ENCODE data around the gene ANKRD39.

Gene ANKRD39

GRCh38 chr2:96857667-96858372 lies at the start of gene ANKRD39:
TSS of gene ANKRD39 (minus strand) at chr2:96858016. CDS start at chr2:96857987, 29 bp downstream.
- CTCF ChIA-PET = interaction anchor here (0.6 to 3.2 kb wide), 16 partner anchors 10 to 255 kb away, joined by 3 to 35 read pairs (median 5); partner anchors contain the start of gene ANKRD36
- peak; percentile 99 for DNase-seq (ENCODE audit: extremely low spot score)
- POLR2A ChIA-PET = interaction anchor here (0.6 to 5.4 kb wide), 21 partner anchors 11 to 522 kb away, joined by 3 to 58 read pairs (median 4); partner anchors contain the start of genes ANKRD36, CNNM3, NCAPH and SEMA4C
- TF ChIP-seq NFRKB (IDR thresholded peaks at IDR 0.05) = no peak
- TF ChIP-seq FOXK2 (IDR thresholded peaks at IDR 0.05) = no peak
- TF ChIP-seq TARDBP (IDR thresholded peaks at IDR 0.05) = no peak
- TF ChIP-seq LEF1 (IDR thresholded peaks at IDR 0.05; ENCODE audit: borderline replicate concordance) = no peak
- no peak for TF ChIP-seq BHLHE40 (IDR thresholded peaks at IDR 0.05; ENCODE audit: borderline replicate concordance)
- TF ChIP-seq SP1 (IDR thresholded peaks at IDR 0.05) = peak; percentile 91
- peak; percentile 46; the same call in 1 of the 2 replicates for TF ChIP-seq HDGF (IDR thresholded peaks at IDR 0.05; ENCODE audit: borderline replicate concordance)
- TF ChIP-seq ZNF384 (IDR thresholded peaks at IDR 0.05) = no peak
- TF ChIP-seq SUZ12 (IDR thresholded peaks at IDR 0.05) = no peak
- no peak for TF ChIP-seq ARNT (IDR thresholded peaks at IDR 0.05)
- peak; percentile 33 for TF ChIP-seq L3MBTL2 (conservative IDR thresholded peaks at IDR 0.05)
- TF ChIP-seq FOXA1 (IDR thresholded peaks at IDR 0.05) = no peak
- no peak for TF ChIP-seq CTBP1 (IDR thresholded peaks at IDR 0.05; ENCODE audit: borderline replicate concordance)
- TF ChIP-seq ELF4 (IDR thresholded peaks at IDR 0.05) = 0 out of 2 replicates have a peak, but pooled peaks have one; percentile 23
- peak; percentile 51; the same call in 1 of the 2 replicates for TF ChIP-seq FOXM1 (IDR thresholded peaks at IDR 0.05; ENCODE audit: borderline replicate concordance)
- peak; percentile 26; the same call in 1 of the 2 replicates for TF ChIP-seq PKNOX1 (IDR thresholded peaks at IDR 0.05)

GRCh38 chr2:96906729-96907114 lies 48.9 kb upstream of the ANKRD39 start:
- no peak for DNase-seq (ENCODE audit: extremely low spot score)
- POLR2A ChIA-PET = no interaction called here
- TF ChIP-seq FOXA1 (IDR thresholded peaks at IDR 0.05) (no peak), ARNT (IDR thresholded peaks at IDR 0.05) (no peak), ZNF384 (IDR thresholded peaks at IDR 0.05) (no peak), SUZ12 (IDR thresholded peaks at IDR 0.05) (no peak), PKNOX1 (IDR thresholded peaks at IDR 0.05) (no peak), LEF1 (IDR thresholded peaks at IDR 0.05; ENCODE audit: borderline replicate concordance) (no peak), SP1 (IDR thresholded peaks at IDR 0.05) (no peak), HDGF (IDR thresholded peaks at IDR 0.05; ENCODE audit: borderline replicate concordance) (no peak), FOXM1 (IDR thresholded peaks at IDR 0.05; ENCODE audit: borderline replicate concordance) (no peak), CTBP1 (IDR thresholded peaks at IDR 0.05; ENCODE audit: borderline replicate concordance) (no peak), BHLHE40 (IDR thresholded peaks at IDR 0.05; ENCODE audit: borderline replicate concordance) (no peak), L3MBTL2 (conservative IDR thresholded peaks at IDR 0.05) (no peak)
- CTCF ChIA-PET = no interaction called here

GRCh38 chr2:96903815-96904214 lies 46.0 kb upstream of the ANKRD39 start:
- POLR2A ChIA-PET = no interaction called here
- CTCF ChIA-PET = no interaction called here
- TF ChIP-seq FOXK2 (IDR thresholded peaks at IDR 0.05) (no peak), ELF4 (IDR thresholded peaks at IDR 0.05) (no peak), L3MBTL2 (conservative IDR thresholded peaks at IDR 0.05) (no peak), BHLHE40 (IDR thresholded peaks at IDR 0.05; ENCODE audit: borderline replicate concordance) (no peak), ZNF384 (IDR thresholded peaks at IDR 0.05) (no peak), ARNT (IDR thresholded peaks at IDR 0.05) (no peak), HDGF (IDR thresholded peaks at IDR 0.05; ENCODE audit: borderline replicate concordance) (no peak), CTBP1 (IDR thresholded peaks at IDR 0.05; ENCODE audit: borderline replicate concordance) (no peak), LEF1 (IDR thresholded peaks at IDR 0.05; ENCODE audit: borderline replicate concordance) (no peak), FOXM1 (IDR thresholded peaks at IDR 0.05; ENCODE audit: borderline replicate concordance) (no peak), SUZ12 (IDR thresholded peaks at IDR 0.05) (no peak), PKNOX1 (IDR thresholded peaks at IDR 0.05) (no peak)
- DNase-seq (ENCODE audit: extremely low spot score) = no peak

- no peak for DNase-seq (ENCODE audit: extremely low spot score)
- ChIA-PET CTCF (no interaction called here), POLR2A (no interaction called here)
- TF ChIP-seq CTBP1 (IDR thresholded peaks at IDR 0.05; ENCODE audit: borderline replicate concordance) = no peak
- no peak for TF ChIP-seq SUZ12 (IDR thresholded peaks at IDR 0.05)
- no peak for TF ChIP-seq PKNOX1 (IDR thresholded peaks at IDR 0.05)
- no peak for TF ChIP-seq FOXK2 (IDR thresholded peaks at IDR 0.05)
- TF ChIP-seq FOXA1 (IDR thresholded peaks at IDR 0.05) = no peak
- no peak for TF ChIP-seq ELF4 (IDR thresholded peaks at IDR 0.05)
- no peak for TF ChIP-seq L3MBTL2 (conservative IDR thresholded peaks at IDR 0.05)
- no peak for TF ChIP-seq BHLHE40 (IDR thresholded peaks at IDR 0.05; ENCODE audit: borderline replicate concordance)
- TF ChIP-seq NFRKB (IDR thresholded peaks at IDR 0.05) = no peak
These were observed 45.5 kb upstream of the ANKRD39 start for GRCh38 chr2:96903318-96903717.

- CTCF ChIA-PET = no interaction called here
- POLR2A ChIA-PET = no interaction called here
These were observed 42.4 kb upstream of the ANKRD39 start for GRCh38 chr2:96900237-96900636.

More at GRCh38 chr2:96900237-96900636, 42.4 kb upstream of the ANKRD39 start:
- no peak for DNase-seq (ENCODE audit: extremely low spot score)
- TF ChIP-seq BHLHE40 (IDR thresholded peaks at IDR 0.05; ENCODE audit: borderline replicate concordance) (no peak), NFRKB (IDR thresholded peaks at IDR 0.05) (no peak), ZNF384 (IDR thresholded peaks at IDR 0.05) (no peak), FOXK2 (IDR thresholded peaks at IDR 0.05) (no peak), TARDBP (IDR thresholded peaks at IDR 0.05) (no peak), HDGF (IDR thresholded peaks at IDR 0.05; ENCODE audit: borderline replicate concordance) (no peak), CTBP1 (IDR thresholded peaks at IDR 0.05; ENCODE audit: borderline replicate concordance) (no peak), L3MBTL2 (conservative IDR thresholded peaks at IDR 0.05) (no peak), ARNT (IDR thresholded peaks at IDR 0.05) (no peak)
